IPS-NIHi7 (cell line): ENCODE data around the gene COA5.
"Not testable (repeated sequence)": the region's sequence is repeated elsewhere in the genome, so short reads cannot be mapped to it uniquely, and the experiment has no call there.

Source experiments
- DNase-seq: peaks from one replicate; pipeline ENCODE4 v3.0.0; 2012; ENCODE audit warnings: mixed read lengths; ENCODE audit errors: extremely low spot score

Gene COA5

GRCh38 chr2:98606431-98606830 lies 1.9 kb downstream of the COA5 start:
- no peak for DNase-seq

GRCh38 chr2:98605076-98605475 lies 3.2 kb downstream of the COA5 start:
- no peak for DNase-seq

DNA sequence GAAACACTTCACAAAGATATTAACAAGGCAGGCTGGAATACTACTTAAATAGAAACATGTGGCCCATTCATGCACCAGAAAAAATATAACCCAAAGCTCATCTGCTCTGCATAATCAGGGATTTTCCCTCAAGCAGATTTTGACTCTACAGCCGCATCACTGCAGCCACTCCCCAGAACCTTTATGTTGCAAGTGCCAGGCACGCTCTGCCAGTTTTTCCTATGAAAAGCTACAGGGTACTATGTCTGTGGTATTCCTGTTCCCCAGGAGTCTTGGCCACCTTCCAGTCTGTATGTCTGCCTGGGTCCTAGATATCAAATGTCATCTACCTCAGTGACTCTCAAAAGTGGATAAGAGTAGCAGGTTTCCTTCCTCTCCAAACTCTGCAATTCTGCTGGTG lies 3.8 kb downstream of the COA5 start:
- no peak for DNase-seq

- peak; percentile 73 for DNase-seq
These were observed 6.7 kb downstream of the COA5 start for GRCh38 chr2:98601532-98602132.

- no peak for DNase-seq
These were observed 9.4 kb downstream of the COA5 start for GRCh38 chr2:98598781-98599428.

- DNase-seq, result not testable (repeated sequence)
These were observed 13.6 kb downstream of the COA5 start for GRCh38 chr2:98594665-98595064.

GRCh38 chr2:98592565-98592964 lies 15.7 kb downstream of the COA5 start:
- no peak for DNase-seq

DNA sequence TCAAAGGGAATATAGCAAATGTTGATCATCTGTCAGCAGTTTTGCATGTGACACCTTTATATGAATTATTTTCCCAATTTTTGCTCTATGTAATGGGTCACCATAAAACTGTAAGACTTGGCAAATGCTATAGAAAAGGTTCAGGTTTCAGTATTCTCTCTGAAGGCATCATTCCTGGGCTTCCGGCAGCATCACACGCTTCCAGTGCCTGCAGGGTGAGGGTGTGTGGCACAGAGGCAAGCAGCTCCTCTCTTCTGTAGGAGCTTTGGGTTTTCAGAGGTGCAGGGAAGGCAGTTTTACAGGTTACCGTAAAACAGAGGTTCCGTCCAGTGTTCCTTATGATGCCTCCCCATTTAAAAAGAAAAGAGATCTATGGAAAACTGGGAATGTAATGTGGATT lies 18.8 kb downstream of the COA5 start:
- DNase-seq, result no peak

GRCh38 chr2:98588880-98589431 lies 19.4 kb downstream of the COA5 start:
- DNase-seq, result no peak

DNA sequence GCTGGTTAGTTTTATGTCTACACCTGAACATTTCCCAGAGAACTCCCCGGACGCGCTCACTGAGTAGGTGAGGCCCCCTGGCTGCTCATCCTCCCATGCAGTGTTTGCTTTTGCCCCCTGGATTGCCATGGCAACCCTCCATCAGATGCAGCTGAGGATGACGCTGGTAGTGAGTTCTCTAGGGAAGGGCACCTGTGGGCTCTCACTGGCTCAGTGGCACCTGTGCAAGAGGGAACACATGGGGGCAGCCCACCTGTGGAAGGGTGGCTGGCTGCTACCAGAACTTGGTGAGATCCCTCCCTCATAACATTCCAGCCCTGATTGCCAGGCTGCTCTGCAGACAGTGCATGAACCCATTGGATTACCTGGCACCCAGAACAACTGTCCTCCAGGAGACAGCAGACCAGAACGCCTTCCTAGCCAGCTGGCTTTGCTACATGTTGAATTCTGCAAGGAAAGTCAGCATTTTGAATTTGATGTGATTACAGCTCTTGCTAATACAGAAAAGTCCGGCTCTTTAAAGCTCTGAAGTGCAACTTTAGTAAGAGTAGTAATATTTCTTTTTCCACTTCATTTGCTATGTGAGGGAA lies 21.7 kb downstream of the COA5 start:
- DNase-seq, result no peak

DNA sequence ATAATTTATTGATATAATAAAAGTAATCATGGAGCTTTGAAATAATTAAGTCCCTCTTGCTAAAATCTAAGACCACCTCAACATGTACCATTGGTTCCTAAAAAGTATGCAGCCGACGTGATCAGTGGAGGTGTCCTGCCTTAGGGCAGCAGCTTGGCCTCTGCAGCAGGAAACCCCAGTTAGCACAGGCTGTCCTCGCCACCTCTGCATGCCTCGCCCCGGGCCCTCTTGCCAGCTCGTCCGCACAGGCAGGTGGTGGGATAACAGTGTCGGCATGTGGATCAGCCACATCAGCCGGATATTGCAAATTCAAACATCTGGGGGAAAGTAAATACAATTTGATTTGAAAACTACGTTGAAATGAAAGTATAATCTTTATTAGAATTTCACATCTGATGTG lies 22.9 kb downstream of the COA5 start:
- no peak for DNase-seq

GRCh38 chr2:98583816-98584618 lies 24.3 kb downstream of the COA5 start:
- no peak for DNase-seq

GRCh38 chr2:98583276-98583675 lies 25.0 kb downstream of the COA5 start:
- DNase-seq, result no peak

DNA sequence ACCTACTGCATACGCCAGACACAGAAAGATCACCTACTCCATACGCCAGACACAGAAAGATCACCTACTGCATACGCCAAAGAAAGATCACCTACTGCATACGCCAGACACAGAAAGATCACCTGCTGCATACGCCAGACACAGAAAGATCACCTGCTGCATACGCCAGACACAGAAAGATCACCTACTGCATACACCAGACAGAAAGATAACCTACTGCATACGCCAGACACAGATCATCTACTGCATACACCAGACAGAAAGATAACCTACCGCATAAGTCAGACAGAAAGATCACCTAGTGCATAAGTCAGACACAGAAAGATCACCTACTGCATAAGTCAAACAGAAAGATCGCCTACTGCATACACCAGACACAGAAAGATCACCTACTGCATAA lies 25.8 kb downstream of the COA5 start:
- DNase-seq, result no peak

DNA sequence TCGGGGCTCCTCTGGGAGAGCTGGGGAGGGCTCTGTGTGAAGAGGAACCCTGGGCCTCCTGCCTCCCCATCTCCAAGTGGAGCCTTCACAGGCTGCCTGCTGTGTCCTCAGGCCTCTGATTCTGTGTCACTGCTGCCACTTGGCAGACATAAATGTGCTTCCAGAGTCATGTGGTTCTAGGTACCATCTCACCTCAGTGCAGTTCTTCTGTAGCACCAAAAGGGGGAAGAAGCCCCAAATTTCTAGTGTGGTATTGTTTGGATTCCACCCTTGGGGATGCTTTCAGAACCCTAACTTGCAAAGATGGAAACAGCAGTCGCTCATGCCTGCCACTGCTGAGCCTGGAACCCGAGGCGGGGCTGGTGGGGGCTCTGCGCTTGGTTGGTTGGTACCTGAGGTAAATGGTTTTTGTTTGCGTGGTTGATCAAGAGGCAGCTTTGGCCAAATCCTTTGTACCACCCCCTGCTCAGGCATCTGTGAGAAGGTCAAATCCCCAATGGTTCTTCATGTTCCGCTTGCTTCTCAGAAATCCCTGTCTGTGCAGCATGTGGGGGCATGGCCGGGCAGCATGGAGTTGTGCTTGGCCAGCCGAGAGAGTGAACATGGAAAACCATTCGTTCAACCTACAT lies 27.5 kb downstream of the COA5 start:
- no peak for DNase-seq

DNA sequence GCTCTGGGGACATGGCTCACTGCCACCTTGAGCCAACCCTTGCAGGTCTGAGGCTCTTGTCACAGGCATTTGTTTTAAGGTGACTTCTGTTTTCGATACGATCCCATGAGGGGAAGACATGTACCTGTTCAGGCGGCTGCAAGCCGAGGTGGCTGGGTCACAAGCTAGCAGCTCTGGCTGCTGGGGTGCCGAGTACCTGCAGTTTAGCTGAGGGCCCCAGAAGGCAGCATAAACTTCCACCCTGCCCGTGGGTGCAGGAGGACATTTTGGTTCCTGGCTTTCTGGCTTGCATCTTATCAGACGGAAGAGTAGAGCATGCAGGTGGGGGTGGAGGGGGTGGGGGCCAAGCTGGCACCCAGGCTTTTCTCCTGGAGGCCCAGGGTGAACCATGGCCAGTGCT lies 28.4 kb downstream of the COA5 start:
- DNase-seq, result no peak

- DNase-seq, result no peak
These were observed 30.1 kb downstream of the COA5 start for GRCh38 chr2:98578231-98578630.

GRCh38 chr2:98577313-98577712 lies 31.0 kb downstream of the COA5 start:
- DNase-seq, result no peak

- DNase-seq, result no peak
These were observed 31.5 kb downstream of the COA5 start for GRCh38 chr2:98576666-98577312.

GRCh38 chr2:98573426-98573825 lies 34.9 kb downstream of the COA5 start:
- no peak for DNase-seq

DNA sequence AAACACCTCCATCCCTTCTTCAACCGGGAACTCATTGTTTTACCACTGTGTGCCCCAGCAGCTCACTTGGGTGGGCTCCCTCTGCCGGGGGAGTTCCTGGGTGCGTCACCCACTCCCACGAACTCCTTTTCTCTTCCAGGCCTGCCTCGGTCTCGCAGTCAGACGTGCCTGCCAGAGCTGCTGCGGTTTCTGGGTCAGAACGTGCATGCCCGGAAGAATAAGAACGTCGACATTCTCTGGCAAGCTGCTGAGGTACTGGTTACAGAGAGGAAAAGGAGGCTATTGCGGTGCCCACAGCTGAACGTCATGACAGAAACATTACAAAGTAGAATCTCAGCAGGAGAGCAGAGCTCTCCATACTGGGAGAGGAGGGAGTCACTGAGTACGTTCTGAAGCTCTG lies 35.6 kb downstream of the COA5 start:
- DNase-seq, result no peak
